SK-N-SH (cell line): ENCODE results near the gene NISCH. TPM values are rescaled to one million over a fixed set of nuclear protein-coding genes. Genes with fewer than 3 reads are reported as not detected.

Experiments used
- CTCF ChIA-PET: fragments of 300-600, 350-600 bp; formaldehyde crosslinking; extraction: SDS; loops from one replicate; lab custom pipeline; 2021; lab: Yijun Ruan, JAX
- POLR2A ChIA-PET: fragments of 350-600 bp; sonication (Branson Sonifier 250); formaldehyde crosslinking; extraction: SDS; loops from one replicate; lab custom pipeline; 2020; ENCODE audit warnings: antibody characterized with exemption, inconsistent platforms; lab: Yijun Ruan, JAX
- DNase-seq: peaks from one replicate; pipeline ENCODE4 v3.0.0; 2012
- H2AFZ ChIP-seq: fragments of 200-600 bp; sonication (generic); 2 replicates; pipeline ENCODE4 v1.8.1; 2016; ENCODE audit warnings: antibody characterized with exemption, mild to moderate bottlenecking, low read depth
- H3F3A ChIP-seq: fragments of 200-600 bp; sonication (generic); replicated peaks from 2 replicates; pipeline ENCODE3; 2016; ENCODE audit warnings: antibody characterized with exemption, mild to moderate bottlenecking; ENCODE audit not compliant: insufficient read depth
- H3K27ac ChIP-seq, 2 experiments: fragments of 200-500 bp in 1 of 2; fragments of 200-600 bp in 1 of 2; sonication (Bioruptor generic) in 1 of 2; sonication (generic), shearing (Covaris generic) in 1 of 2; 2 replicates each; pipeline versions ENCODE4 v1.5.1 to v1.6.1; 2014 to 2016; ENCODE audit warnings: low read depth in 2 of 2, inconsistent platforms in 1 of 2, low read length in 1 of 2, mild to moderate bottlenecking in 1 of 2, mixed read lengths in 1 of 2
- H3K27me3 ChIP-seq: fragments of 200-600 bp; sonication (generic), shearing (Covaris generic); 2 replicates; pipeline ENCODE4 v1.6.1; 2016; ENCODE audit warnings: mixed run types; ENCODE audit not compliant: insufficient read depth
- H3K36me3 ChIP-seq, 2 experiments: fragments of 200-500 bp in 1 of 2; fragments of 200-600 bp in 1 of 2; sonication (Bioruptor generic) in 1 of 2; sonication (generic) in 1 of 2; replicated peaks in 1 of 2; 2 replicates each; pipeline versions ENCODE3 to v1.5.1; 2014 to 2016; ENCODE audit warnings: low read length in 1 of 2, mild to moderate bottlenecking in 1 of 2; ENCODE audit not compliant: insufficient read depth in 2 of 2, control insufficient read depth in 1 of 2
- H3K4me1 ChIP-seq, 2 experiments: fragments of 200-500 bp in 1 of 2; fragments of 200-600 bp in 1 of 2; sonication (Bioruptor generic) in 1 of 2; sonication (generic), shearing (Covaris generic) in 1 of 2; 2 replicates each; pipeline versions ENCODE4 v1.5.1 to v1.6.1; 2014 to 2016; ENCODE audit warnings: low read depth in 1 of 2, low read length in 1 of 2, mixed run types in 1 of 2; ENCODE audit not compliant: insufficient read depth in 2 of 2, control insufficient read depth in 1 of 2
- H3K4me2 ChIP-seq: fragments of 200-600 bp; sonication (generic), shearing (Covaris generic); 2 replicates; pipeline ENCODE4 v1.6.1; 2017; ENCODE audit warnings: mixed run types
- H3K4me3 ChIP-seq, 2 experiments: fragments of 200-500 bp in 1 of 2; fragments of 200-600 bp in 1 of 2; sonication (Bioruptor generic) in 1 of 2; sonication (generic), shearing (Covaris generic) in 1 of 2; 2 replicates each; pipeline versions ENCODE4 v1.5.1 to v1.8.1; 2014 to 2016; ENCODE audit warnings: low read depth in 2 of 2, inconsistent platforms in 1 of 2, low read length in 1 of 2, mild to moderate bottlenecking in 1 of 2, mixed read lengths in 1 of 2, moderate library complexity in 1 of 2
- H3K79me2 ChIP-seq: fragments of 200-600 bp; sonication (generic); 2 replicates; pipeline ENCODE4 v1.8.1; 2017; ENCODE audit warnings: mild to moderate bottlenecking; ENCODE audit not compliant: insufficient read depth
- H3K9ac ChIP-seq: fragments of 200-600 bp; sonication (generic); 2 replicates; pipeline ENCODE4 v1.6.1; 2017; ENCODE audit warnings: mixed run types
- H3K9me2 ChIP-seq: fragments of 200-600 bp; sonication (generic); 2 replicates; pipeline ENCODE4 v1.6.1; 2017; ENCODE audit warnings: mixed run types
- H3K9me3 ChIP-seq: fragments of 200-600 bp; sonication (generic); 2 replicates; pipeline ENCODE4 v1.6.1; 2017; ENCODE audit warnings: mixed run types, mild to moderate bottlenecking, moderate library complexity
- H4K20me1 ChIP-seq: fragments of 200-600 bp; sonication (generic); 2 replicates; pipeline ENCODE4 v1.6.1; 2017; ENCODE audit warnings: mild to moderate bottlenecking, mixed run types; ENCODE audit not compliant: insufficient read depth
- CHD2 ChIP-seq: fragments of 150-350 bp; IDR thresholded peaks from 2 replicates; pipeline ENCODE4 v1.6.1; 2018; ENCODE audit warnings: low read length; ENCODE audit not compliant: partially characterized antibody
- ELF1 ChIP-seq: IDR thresholded peaks from 2 replicates; pipeline ENCODE4 v1.4.0; 2012
- FOSL2 ChIP-seq: IDR thresholded peaks from 2 replicates; pipeline ENCODE4 v1.4.0; 2012; ENCODE audit warnings: low read depth, mild to moderate bottlenecking, moderate library complexity, borderline replicate concordance
- JUND ChIP-seq: IDR thresholded peaks from 2 replicates; pipeline ENCODE4 v1.4.0; 2012
- MEF2A ChIP-seq: IDR thresholded peaks from 2 replicates; pipeline ENCODE4 v1.4.0; 2012; ENCODE audit warnings: low read depth, borderline replicate concordance
- MXI1 ChIP-seq: IDR thresholded peaks from 2 replicates; pipeline ENCODE4 v1.6.1; 2012; ENCODE audit warnings: mild to moderate bottlenecking, low read depth, low read length, improper control_type of control experiment
- NRF1 ChIP-seq: IDR thresholded peaks from 2 replicates; pipeline ENCODE4 v1.6.1; 2012; ENCODE audit warnings: low read depth, mild to moderate bottlenecking, low read length
- PBX3 ChIP-seq: IDR thresholded peaks from 2 replicates; pipeline ENCODE4; 2012
- POLR2AphosphoS5 ChIP-seq: IDR thresholded peaks from 2 replicates; pipeline ENCODE4 v1.6.1; 2012; ENCODE audit warnings: low read depth, low read length
- RAD21 ChIP-seq: IDR thresholded peaks from 2 replicates; pipeline ENCODE4 v1.6.1; 2012; ENCODE audit warnings: mild to moderate bottlenecking, low read length
- RFX5 ChIP-seq: IDR thresholded peaks from 2 replicates; pipeline ENCODE4 v1.6.1; 2012; ENCODE audit warnings: mild to moderate bottlenecking, improper control_type of control experiment, low read length
- USF1 ChIP-seq: IDR thresholded peaks from 2 replicates; pipeline ENCODE4 v1.4.0; 2012; ENCODE audit warnings: low read depth, borderline replicate concordance
- USF2 ChIP-seq: fragments of 150-350 bp; IDR thresholded peaks from 2 replicates; pipeline ENCODE4 v1.6.1; 2017; ENCODE audit warnings: antibody characterized with exemption, low read length, low read depth, borderline replicate concordance
- ZBTB33 ChIP-seq: IDR thresholded peaks from 2 replicates; pipeline ENCODE4 v1.4.0; 2012; ENCODE audit warnings: low read depth, borderline replicate concordance
- WGBS: methylation state at CpG from one replicate; pipeline ENCODE4 v1.1.6; 2017; ENCODE audit warnings: low lambda C conversion rate; 5-methylcytosine and 5-hydroxymethylcytosine counted together
- polyA plus RNA-seq, 3 experiments: library from polyadenylated mRNA; depleted of rRNA; stranded (reverse); fragments of >200 nt; gene quantifications; 2 replicates each; pipeline ENCODE4 v1.2.3, GENCODE V29; 2012

The NISCH gene
- polyA plus RNA-seq, 1 of the 3 experiments (the other 2 are of a cell fraction) = 77.5 TPM

- TF ChIP-seq ZBTB33 (peak; percentile 89; the same call in 1 of the 2 replicates), MXI1 (peak; percentile 91), NRF1 (peak; percentile 96), POLR2AphosphoS5 (peak; percentile 97), JUND (no peak), CHD2 (peak; percentile 95), USF2 (peak; percentile 65; the same call in 1 of the 2 replicates), ELF1 (peak; percentile 67; the same call in 1 of the 2 replicates), PBX3 (peak; percentile 34)
Observed at GRCh38 chr3:52536369-52537164, 81.2 kb downstream of the NISCH start, which contains the start of gene UQCC5 (continued).

GRCh38 chr3:52537165-52537620 lies 81.8 kb downstream of the NISCH start:
- peak overlapping the region; percentile 95 for H3K9ac ChIP-seq
- no peak for DNase-seq
- H3K9me3 ChIP-seq = no peaks in the 10 kb centered on the region
- peaks cover 42% of the 10 kb centered on the region for H3F3A ChIP-seq
- H3K27me3 ChIP-seq = no peaks in the 10 kb centered on the region
- 4% methylated on average over 4 of the region's 6 CpGs for WGBS
- no peak for TF ChIP-seq FOSL2
- TF ChIP-seq JUND = no peak
- no peak for TF ChIP-seq USF1
- TF ChIP-seq RAD21 = no peak
- no peak for TF ChIP-seq ZBTB33
- TF ChIP-seq RFX5 = no peak
- TF ChIP-seq CHD2 = no peak
- TF ChIP-seq MEF2A = no peak
- no peak for TF ChIP-seq NRF1
- TF ChIP-seq PBX3 = no peak
- H3K9me2 ChIP-seq = no peaks in the 10 kb centered on the region
- H3K79me2 ChIP-seq = peaks cover 81% of the 10 kb centered on the region
- H3K4me1 ChIP-seq = peaks cover 11 to 39% of the 10 kb centered on the region in 2 experiments
- CTCF ChIA-PET = interaction anchor here (1.1 to 1.9 kb wide), 3 partner anchors 58 to 66 kb away, joined by 3 to 5 read pairs (median 4); no protein-coding TSS in a partner anchor
- H3K4me2 ChIP-seq = peak overlapping the region; percentile 94
- peak overlapping the region; percentile 84 to 87 for H3K27ac ChIP-seq
- peaks cover 17 to 19% of the 10 kb centered on the region in 2 experiments for H3K36me3 ChIP-seq
- 0 out of 2 replicates have a peak overlapping the region, but pooled peaks have one; percentile 42 for H2AFZ ChIP-seq
- peak overlapping the region; percentile 83 to 94 for H3K4me3 ChIP-seq
- POLR2A ChIA-PET = no interaction called here
- peaks cover 31% of the 10 kb centered on the region for H4K20me1 ChIP-seq
